ENCODE measurements around the gene CEACAM19.
"Not testable (repeated sequence)": the region's sequence is repeated elsewhere in the genome, so short reads cannot be mapped to it uniquely, and the experiment has no call there.

CEACAM19 gene

GRCh38 chr19:44677019-44677811 lies 5.9 kb downstream of the CEACAM19 start:
- no peak for DNase-seq (ENCODE audit: low read depth)

DNA sequence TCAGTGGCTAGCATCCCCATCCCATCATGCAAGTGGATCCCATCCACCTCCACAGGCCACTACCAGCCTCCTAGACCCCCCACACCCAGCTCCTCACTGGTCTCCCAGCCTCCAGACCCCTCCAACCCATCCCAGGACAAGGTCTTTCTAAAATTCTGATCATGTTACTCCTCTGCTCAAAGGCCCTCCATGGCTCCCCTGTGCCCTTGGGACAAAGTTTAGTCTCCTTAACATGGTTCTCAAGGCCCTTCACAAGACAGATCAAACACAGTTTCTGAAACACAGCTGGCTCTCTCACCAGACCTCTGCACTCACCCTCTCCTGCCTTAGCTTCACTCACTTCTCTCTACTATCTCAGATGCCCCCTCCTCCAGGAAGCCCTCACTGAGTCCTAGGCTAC lies 9.3 kb downstream of the CEACAM19 start:
- DNase-seq (ENCODE audit: low read depth), result no peak

- DNase-seq (ENCODE audit: low read depth), result no peak
Measured at GRCh38 chr19:44681992-44682790, 10.9 kb downstream of the CEACAM19 start.

DNA sequence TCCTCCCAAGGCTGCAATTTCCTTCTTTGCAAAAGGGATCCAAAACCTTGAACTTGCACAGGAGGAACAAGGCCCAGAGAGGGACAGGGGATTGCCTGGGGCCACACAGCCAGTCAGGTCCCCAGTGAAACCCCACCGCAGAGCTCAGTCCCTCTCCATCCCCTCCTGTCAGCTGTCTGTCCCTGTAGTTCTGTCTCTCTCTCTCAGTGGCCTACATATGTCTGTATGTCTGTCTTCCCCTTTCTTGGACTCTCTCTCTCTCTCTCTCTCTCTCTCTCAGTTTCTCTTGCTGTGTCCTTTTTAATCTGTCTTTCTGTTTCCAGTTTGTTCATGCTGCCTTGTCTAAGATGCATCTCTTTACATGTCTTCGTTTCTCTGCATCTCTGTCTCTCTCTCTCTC lies 11.5 kb downstream of the CEACAM19 start:
- DNase-seq (ENCODE audit: low read depth), result no peak

- DNase-seq (ENCODE audit: low read depth), result no peak
Measured at GRCh38 chr19:44683434-44684210, 12.3 kb downstream of the CEACAM19 start.

GRCh38 chr19:44684396-44684795 lies 13.1 kb downstream of the CEACAM19 start:
- not testable (repeated sequence) for DNase-seq (ENCODE audit: low read depth)

GRCh38 chr19:44684892-44685863 lies 13.9 kb downstream of the CEACAM19 start:
- DNase-seq (ENCODE audit: low read depth), result peak; percentile 77

DNA sequence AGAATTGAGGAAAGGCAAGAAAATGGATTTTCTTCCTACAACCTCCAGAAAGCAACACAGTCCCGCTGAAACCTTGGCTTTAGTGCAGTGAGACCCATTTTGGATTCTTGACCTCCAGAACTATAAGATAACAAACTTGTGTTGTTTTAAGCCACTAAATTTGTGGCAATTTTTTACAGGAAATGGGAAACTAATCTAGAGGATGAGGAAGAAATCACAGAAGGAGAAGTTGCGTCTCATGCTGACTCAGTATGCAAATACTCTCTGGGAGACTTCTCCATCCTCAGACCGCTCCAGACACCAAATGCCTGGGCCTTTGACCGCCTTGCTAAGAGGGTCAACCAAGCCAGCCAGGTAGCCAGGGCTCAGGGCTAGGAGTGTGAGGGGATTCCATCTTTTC lies 14.6 kb downstream of the CEACAM19 start:
- DNase-seq (ENCODE audit: low read depth), result no peak

GRCh38 chr19:44686896-44687295 lies 15.6 kb downstream of the CEACAM19 start:
- no peak for DNase-seq (ENCODE audit: low read depth)

GRCh38 chr19:44687888-44688287 lies 16.6 kb downstream of the CEACAM19 start:
- no peak for DNase-seq (ENCODE audit: low read depth)

GRCh38 chr19:44689290-44690130 lies 18.2 kb downstream of the CEACAM19 start:
- DNase-seq (ENCODE audit: low read depth), result peak; percentile 21

- no peak for DNase-seq (ENCODE audit: low read depth)
Measured at GRCh38 chr19:44690131-44690440, 18.8 kb downstream of the CEACAM19 start.

DNA sequence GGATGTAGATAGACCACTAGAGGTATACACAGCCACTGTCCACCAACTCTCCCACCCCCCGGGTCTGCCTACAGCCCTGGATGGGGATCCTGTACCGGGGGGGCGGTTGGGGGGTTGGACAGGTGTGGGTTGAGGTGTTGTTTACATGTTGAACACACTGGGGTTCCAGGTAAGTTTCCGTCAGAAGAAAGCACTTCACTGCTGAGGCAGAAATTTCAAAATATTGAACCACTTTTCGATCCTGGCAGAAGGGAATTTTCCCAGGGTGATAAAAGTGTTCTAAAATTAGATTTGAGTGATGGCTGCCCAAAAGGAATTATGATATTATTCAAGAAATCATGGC lies 21.1 kb downstream of the CEACAM19 start:
- no peak for DNase-seq (ENCODE audit: low read depth)

GRCh38 chr19:44694184-44694579 lies 22.9 kb downstream of the CEACAM19 start:
- no peak for DNase-seq (ENCODE audit: low read depth)

DNA sequence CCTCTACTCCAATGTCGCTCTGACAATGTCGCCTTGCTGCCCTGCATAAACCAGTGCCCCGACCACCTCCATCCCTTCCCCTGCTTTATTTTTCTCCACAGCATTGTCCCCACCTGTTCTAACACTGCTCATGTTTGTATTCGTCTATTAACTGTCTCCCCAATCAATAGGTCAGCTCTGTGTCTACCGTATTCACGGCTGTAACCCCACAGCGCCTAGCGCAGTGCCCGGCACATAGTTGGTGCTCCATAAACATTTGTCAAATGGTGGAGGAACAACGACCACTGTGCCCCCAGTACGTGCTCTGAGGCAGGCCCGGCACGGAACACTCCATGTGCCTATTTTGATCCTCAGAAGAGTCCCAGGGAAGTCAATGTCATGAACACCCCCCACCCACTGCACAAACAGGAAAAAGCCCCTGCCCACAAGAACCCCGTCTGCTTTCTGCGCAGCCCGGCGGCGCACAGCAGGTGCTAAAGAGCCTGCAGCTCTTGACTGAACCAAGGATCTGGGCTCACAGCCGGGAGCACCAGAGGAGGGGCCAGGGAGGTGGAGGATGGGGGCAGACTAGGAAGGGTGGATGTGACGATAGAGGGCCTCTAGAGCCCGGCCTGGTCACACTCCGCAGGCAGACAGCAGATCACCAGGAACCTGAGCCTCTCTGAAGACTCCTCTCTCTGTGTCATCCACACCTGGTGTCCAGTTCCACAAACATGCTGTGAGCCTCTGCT lies 25.8 kb downstream of the CEACAM19 start:
- DNase-seq (ENCODE audit: low read depth), result no peak

- DNase-seq (ENCODE audit: low read depth), result no peak
Measured at GRCh38 chr19:44697670-44698034, 26.4 kb downstream of the CEACAM19 start.

DNA sequence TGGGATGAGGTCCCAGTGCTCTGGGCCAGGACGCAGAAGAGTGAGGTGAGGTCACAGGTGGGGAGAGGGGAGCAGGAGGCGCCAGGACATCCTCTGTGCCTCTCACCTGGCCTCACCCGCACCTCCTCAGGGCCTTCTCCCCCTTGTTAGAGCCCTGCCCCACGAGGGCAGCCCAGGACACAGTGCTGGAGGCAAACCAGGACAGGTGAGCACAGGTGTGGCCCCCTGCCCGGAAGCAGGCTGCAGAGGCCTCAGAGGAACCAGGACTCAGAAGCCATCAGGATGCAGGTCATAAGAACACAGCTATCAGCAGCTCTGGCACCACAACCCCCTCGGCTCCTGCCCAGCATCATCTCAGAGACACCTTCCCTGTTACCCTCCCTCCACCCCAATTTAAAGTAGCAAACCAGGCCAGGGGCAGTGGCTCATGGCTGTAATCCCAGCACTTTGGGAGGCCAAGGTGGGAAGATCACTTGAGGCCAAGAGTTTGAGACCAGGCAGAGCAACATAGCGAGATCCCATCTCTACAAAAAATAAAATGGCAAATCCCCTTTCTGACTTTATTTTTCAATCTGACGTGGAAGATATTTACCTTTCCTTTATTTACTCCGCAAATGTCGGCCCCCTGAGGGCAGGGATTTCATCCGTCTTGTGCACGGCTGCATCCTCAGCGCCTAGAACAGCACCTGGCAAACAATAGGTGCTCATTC lies 27.4 kb downstream of the CEACAM19 start, which contains the start of gene CEACAM16:
CEACAM16 (plus strand) TSS at position 660 of the 710 bp plus-strand sequence. CDS start 2,306 bp downstream, outside the sequence.
- DNase-seq (ENCODE audit: low read depth), result no peak

DNA sequence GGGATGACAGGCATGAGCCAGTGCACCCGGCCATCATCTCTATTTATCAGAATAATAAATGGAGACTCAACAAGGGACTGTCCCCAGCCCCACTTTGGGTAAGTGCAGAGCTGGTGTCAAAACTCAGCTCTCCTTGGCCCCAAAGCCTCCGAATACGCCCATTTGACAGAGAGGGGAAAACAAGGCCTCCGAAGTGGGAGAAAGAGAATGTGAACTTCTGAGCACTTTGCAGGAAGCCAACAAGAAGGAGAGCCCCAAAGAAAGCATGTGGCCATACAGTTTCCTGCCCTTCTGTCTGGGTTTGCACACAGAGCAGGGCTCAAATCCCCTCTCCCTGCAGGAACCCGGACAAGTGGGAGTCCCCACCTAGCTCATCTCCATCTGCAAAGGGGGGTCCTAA lies 29.3 kb downstream of the CEACAM19 start:
- no peak for DNase-seq (ENCODE audit: low read depth)

- DNase-seq (ENCODE audit: low read depth), result no peak
Measured at GRCh38 chr19:44701228-44701627, 29.9 kb downstream of the CEACAM19 start.

All from stromal cell of bone marrow (primary cell).